Measurements from ENCODE around the gene CELA1.

GRCh38 chr12:51330186-51330585 lies 16.3 kb downstream of the CELA1 start:
- TF ChIP-seq CTCF (conservative IDR thresholded peaks at IDR 0.05; ENCODE audit: low read depth, low read length): no peak
- TF ChIP-seq EZH2 (IDR thresholded peaks at IDR 0.05; ENCODE audit: borderline replicate concordance, low read depth, low read length, poor library complexity, severe bottlenecking): no peak
